IMR-90 (cell line): ENCODE measurements around the gene CLCA1. TPM values are rescaled to one million over a fixed set of nuclear protein-coding genes. Genes with fewer than 3 reads are reported as not detected.

ENCODE experiments used
- ATAC-seq: fragments of 200-7000 bp; cut with Tn5 transposase; 2 replicates; pipeline ENCODE4 v1.9.1; 2020; ENCODE audit warnings: low read depth, mild to moderate bottlenecking, moderate library complexity
- BruUV-seq: library from RNA; stranded (reverse); fragments of 400-500 nt; replicated peaks from 2 replicates; lab custom pipeline; 2021; lab: Mats Ljungman, UMichigan
- CTCF ChIA-PET: fragments of 300-600 bp; formaldehyde crosslinking; extraction: SDS; loops from one replicate; lab custom pipeline; 2021; ENCODE audit warnings: antibody characterized with exemption; lab: Yijun Ruan, JAX
- POLR2A ChIA-PET: fragments of 300-600 bp; sonication (Branson Sonifier 250); formaldehyde crosslinking; loops from one replicate; lab custom pipeline; 2022; ENCODE audit warnings: antibody characterized with exemption; ENCODE audit not compliant: unreplicated experiment; lab: Charles Lee
- DNase-seq: peaks from one replicate; pipeline ENCODE4 v3.0.0; 2013
- H2AFZ ChIP-seq: replicated peaks from 2 replicates; pipeline ENCODE3; 2013; ENCODE audit warnings: low read length, mild to moderate bottlenecking; ENCODE audit not compliant: poor library complexity
- H2AK5ac ChIP-seq: 2 replicates; pipeline ENCODE4 v1.6.1; 2013; ENCODE audit warnings: low read depth, low read length, inconsistent platforms
- H2AK9ac ChIP-seq: replicated peaks from 2 replicates; pipeline ENCODE3; 2013; ENCODE audit warnings: mild to moderate bottlenecking, low read depth, low read length, moderate library complexity; ENCODE audit not compliant: poor library complexity
- H2BK120ac ChIP-seq: 2 replicates; pipeline ENCODE4 v1.6.1; 2013; ENCODE audit warnings: low read depth, low read length, inconsistent platforms
- H2BK15ac ChIP-seq: 3 replicates; pipeline ENCODE4 v1.6.1; 2013; ENCODE audit warnings: low read depth, low read length, inconsistent platforms
- H2BK20ac ChIP-seq: 2 replicates; pipeline ENCODE4 v1.6.1; 2013; ENCODE audit warnings: low read depth, mild to moderate bottlenecking, inconsistent platforms, low read length, moderate library complexity
- H2BK5ac ChIP-seq: 2 replicates; pipeline ENCODE4 v1.6.1; 2013; ENCODE audit warnings: mild to moderate bottlenecking, low read depth, low read length, inconsistent platforms; ENCODE audit not compliant: poor library complexity, severe bottlenecking
- H3K14ac ChIP-seq: replicated peaks from 2 replicates; pipeline ENCODE4 v1.6.1; 2013; ENCODE audit warnings: low read depth, low read length, inconsistent platforms
- H3K18ac ChIP-seq: 2 replicates; pipeline ENCODE4 v1.6.1; 2013; ENCODE audit warnings: low read depth, low read length, control low read depth
- H3K23ac ChIP-seq: 2 replicates; pipeline ENCODE4 v1.6.1; 2013; ENCODE audit warnings: low read depth, low read length, inconsistent platforms
- H3K27ac ChIP-seq: 2 replicates; pipeline ENCODE4 v1.5.1; 2013; ENCODE audit warnings: mild to moderate bottlenecking, control low read depth, low read length; ENCODE audit not compliant: insufficient read depth
- H3K27me3 ChIP-seq: 2 replicates; pipeline ENCODE4 v1.6.1; 2013; ENCODE audit warnings: low read length; ENCODE audit not compliant: control insufficient read depth, insufficient read depth
- H3K36me3 ChIP-seq: 2 replicates; pipeline ENCODE4 v1.6.1; 2013; ENCODE audit warnings: low read length, mixed read lengths; ENCODE audit not compliant: control insufficient read depth, insufficient read depth
- H3K4ac ChIP-seq: 2 replicates; pipeline ENCODE4 v1.6.1; 2013; ENCODE audit warnings: low read depth, low read length, inconsistent platforms
- H3K4me1 ChIP-seq: 2 replicates; pipeline ENCODE4 v1.6.1; 2013; ENCODE audit warnings: low read length, mixed read lengths; ENCODE audit not compliant: control insufficient read depth, insufficient read depth
- H3K4me2 ChIP-seq: 2 replicates; pipeline ENCODE4 v1.6.1; 2013; ENCODE audit warnings: low read depth, mild to moderate bottlenecking, control low read depth, low read length, moderate library complexity
- H3K4me3 ChIP-seq: 2 replicates; pipeline ENCODE4 v1.5.1; 2013; ENCODE audit warnings: low read depth, mild to moderate bottlenecking, control low read depth, low read length, moderate library complexity; ENCODE audit not compliant: insufficient read depth
- H3K56ac ChIP-seq: 2 replicates; pipeline ENCODE4 v1.6.1; 2013; ENCODE audit warnings: low read length, inconsistent platforms; ENCODE audit not compliant: insufficient read depth; ENCODE audit errors: extremely low read depth
- H3K79me1 ChIP-seq, 2 experiments: 2 replicates each; pipeline ENCODE4 v1.6.1; 2013; ENCODE audit warnings: low read length in 2 of 2, inconsistent platforms in 1 of 2, low read depth in 1 of 2
- H3K9ac ChIP-seq: 2 replicates; pipeline ENCODE4 v1.6.1; 2013; ENCODE audit warnings: low read depth, low read length, control low read depth
- H3K9me1 ChIP-seq: 2 replicates; pipeline ENCODE4 v1.6.1; 2013; ENCODE audit warnings: low read length, inconsistent platforms; ENCODE audit not compliant: insufficient read depth
- H3K9me3 ChIP-seq: 2 replicates; pipeline ENCODE4 v1.6.1; 2013; ENCODE audit warnings: low read length; ENCODE audit not compliant: control insufficient read depth, insufficient read depth
- H4K20me1 ChIP-seq: 2 replicates; pipeline ENCODE4 v1.6.1; 2013; ENCODE audit warnings: low read length, inconsistent platforms; ENCODE audit not compliant: insufficient read depth
- H4K5ac ChIP-seq: 2 replicates; pipeline ENCODE4 v1.6.1; 2013; ENCODE audit warnings: mild to moderate bottlenecking, low read depth, low read length, control low read depth
- H4K8ac ChIP-seq, 2 experiments: 2 replicates each; pipeline ENCODE4 v1.6.1; 2013; ENCODE audit warnings: low read depth in 2 of 2, low read length in 2 of 2, control low read depth in 1 of 2, inconsistent platforms in 1 of 2
- H4K91ac ChIP-seq: 2 replicates; pipeline ENCODE4 v1.6.1; 2013; ENCODE audit warnings: low read depth, low read length, inconsistent platforms; ENCODE audit not compliant: insufficient read depth
- MXI1 ChIP-seq: IDR thresholded peaks from 2 replicates; pipeline ENCODE4 v1.6.1; 2012; ENCODE audit warnings: low read depth, mild to moderate bottlenecking, low read length, moderate library complexity, borderline replicate concordance
- NFE2L2 ChIP-seq: fragments of 150-350 bp; IDR thresholded peaks from 2 replicates; pipeline ENCODE4 v1.6.1; 2016; ENCODE audit warnings: low read depth, mild to moderate bottlenecking, low read length
- RAD21 ChIP-seq: IDR thresholded peaks from 2 replicates; pipeline ENCODE4 v1.6.1; 2012; ENCODE audit warnings: low read length, improper control_type of control experiment
- SMC3 ChIP-seq: fragments of 150-350 bp; IDR thresholded peaks from 2 replicates; pipeline ENCODE4 v1.6.1; 2016; ENCODE audit warnings: low read depth, mild to moderate bottlenecking, antibody characterized with exemption, low read length, moderate library complexity
- WGBS, 2 experiments: methylation state at CpG; one replicate each; pipeline versions ENCODE4 v1.1.5 to v1.1.7; 2013; ENCODE audit warnings: missing lambda C conversion rate in 2 of 2; ENCODE audit not compliant: insufficient read length in 1 of 2; ENCODE audit errors: extremely low coverage in 2 of 2; 5-methylcytosine and 5-hydroxymethylcytosine counted together
- dilution Hi-C: fragments of 300-500 bp; cut with HindIII; formaldehyde crosslinking; loops from one replicate; pipeline ENCODE4 v1.14.3; 2018; ENCODE audit warnings: low sequenced_read_pairs; ENCODE audit not compliant: unreplicated experiment
- in situ Hi-C: fragments of 300-500 bp; cut with MboI; formaldehyde crosslinking; loops from 3 replicates; pipeline ENCODE4 v1.14.3; 2019; ENCODE audit warnings: low sequenced_read_pairs, inconsistent platforms, mixed read lengths
- intact Hi-C: fragments of 100-400 bp; cut with micrococcal nuclease; formaldehyde crosslinking; loops from 2 replicates; pipeline ENCODE4 v1.10.0; 2022
- polyA plus RNA-seq, 3 experiments: library from polyadenylated mRNA; depleted of rRNA; stranded (reverse); fragments of >200 nt; gene quantifications; 2 replicates each; pipeline ENCODE4 v1.2.3, GENCODE V29; 2012; ENCODE audit warnings: low replicate concordance in 1 of 3
- total RNA-seq: library from RNA; depleted of rRNA; stranded (reverse); fragments of >200 nt; gene quantifications from 2 replicates; pipeline ENCODE4 v1.2.3, GENCODE V29; 2012
- TF ChIP-seq, protein P1 (sequence below): conservative IDR thresholded peaks from 2 replicates; pipeline ENCODE4 v1.5.1; 2012; ENCODE audit warnings: mild to moderate bottlenecking, low read depth, low read length, improper control_type of control experiment

Gene CLCA1
- total and polyA plus RNA-seq, 2 of the 4 experiments (the other 2 are of a cell fraction) = not detected

DNA sequence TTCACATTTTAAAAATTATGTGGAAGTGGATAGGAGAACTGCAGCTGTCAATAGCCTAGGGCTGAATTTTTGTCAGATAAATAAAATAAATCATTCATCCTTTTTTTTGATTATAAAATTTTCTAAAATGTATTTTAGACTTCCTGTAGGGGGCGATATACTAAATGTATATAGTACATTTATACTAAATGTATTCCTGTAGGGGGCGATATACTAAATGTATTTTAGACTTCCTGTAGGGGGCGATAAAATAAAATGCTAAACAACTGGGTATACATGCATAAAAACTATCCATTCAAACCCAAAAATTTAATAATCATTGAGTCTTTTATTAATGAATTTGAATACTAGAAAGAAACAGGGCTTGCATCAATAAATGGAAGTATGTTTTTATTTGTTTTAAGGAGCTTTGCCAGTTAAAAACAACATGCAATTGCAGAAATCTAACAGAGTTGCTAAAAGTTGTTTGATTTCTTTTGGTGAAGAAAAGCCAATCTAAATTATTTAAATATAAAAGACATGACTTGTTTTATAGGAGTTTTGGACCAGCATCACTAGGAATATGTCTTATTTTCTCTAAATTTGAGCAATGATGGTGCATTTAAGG lies 31.4 kb downstream of the CLCA1 start:
- H4K20me1 ChIP-seq = no peaks in the 10 kb centered on the region
- ChIA-PET POLR2A (no interaction called here), CTCF (interaction anchor here (0.6 to 1.4 kb wide), 6 partner anchors 10 to 106 kb away, joined by 3 read pairs; no protein-coding TSS in a partner anchor)
- no peak overlapping the region for H2AK5ac ChIP-seq
- dilution Hi-C loops (no loop called here), in situ Hi-C loops (loop anchor here (25.0 kb wide), 1 partner anchor 587 kb away; no protein-coding TSS in a partner anchor), intact Hi-C loops (loop anchor here (5.0 to 10.0 kb wide), 2 partner anchors 103 to 465 kb away; partner anchors contain the start of gene ODF2L)
- H3K36me3 ChIP-seq = no peaks in the 10 kb centered on the region
- no peak overlapping the region for H3K23ac ChIP-seq
- TF ChIP-seq MXI1 (no peak), NFE2L2 (no peak), SMC3 (peak; percentile 36; the same call in 1 of the 2 replicates), RAD21 (peak; percentile 24; the same call in 1 of the 2 replicates)
- TF ChIP-seq, protein P1, sequence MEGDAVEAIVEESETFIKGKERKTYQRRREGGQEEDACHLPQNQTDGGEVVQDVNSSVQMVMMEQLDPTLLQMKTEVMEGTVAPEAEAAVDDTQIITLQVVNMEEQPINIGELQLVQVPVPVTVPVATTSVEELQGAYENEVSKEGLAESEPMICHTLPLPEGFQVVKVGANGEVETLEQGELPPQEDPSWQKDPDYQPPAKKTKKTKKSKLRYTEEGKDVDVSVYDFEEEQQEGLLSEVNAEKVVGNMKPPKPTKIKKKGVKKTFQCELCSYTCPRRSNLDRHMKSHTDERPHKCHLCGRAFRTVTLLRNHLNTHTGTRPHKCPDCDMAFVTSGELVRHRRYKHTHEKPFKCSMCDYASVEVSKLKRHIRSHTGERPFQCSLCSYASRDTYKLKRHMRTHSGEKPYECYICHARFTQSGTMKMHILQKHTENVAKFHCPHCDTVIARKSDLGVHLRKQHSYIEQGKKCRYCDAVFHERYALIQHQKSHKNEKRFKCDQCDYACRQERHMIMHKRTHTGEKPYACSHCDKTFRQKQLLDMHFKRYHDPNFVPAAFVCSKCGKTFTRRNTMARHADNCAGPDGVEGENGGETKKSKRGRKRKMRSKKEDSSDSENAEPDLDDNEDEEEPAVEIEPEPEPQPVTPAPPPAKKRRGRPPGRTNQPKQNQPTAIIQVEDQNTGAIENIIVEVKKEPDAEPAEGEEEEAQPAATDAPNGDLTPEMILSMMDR = peak; percentile 100; the same call in 1 of the 2 replicates
- no TSS peak for BruUV-seq
- H3K14ac ChIP-seq = no peak overlapping the region
- DNase-seq (peak; percentile 32), ATAC-seq (no peak)
- no peak overlapping the region for H3K4ac ChIP-seq
- H3K18ac ChIP-seq = no peak overlapping the region
- no peak overlapping the region for H2AFZ ChIP-seq
- H3K27me3 ChIP-seq = peaks cover 10% of the 10 kb centered on the region
- no peak overlapping the region for H4K5ac ChIP-seq
- H3K4me3 ChIP-seq = no peak overlapping the region
- no peak overlapping the region for H2BK5ac ChIP-seq
- H2BK120ac ChIP-seq = no peak overlapping the region
- no peak overlapping the region for H3K27ac ChIP-seq
- no peak overlapping the region for H2BK15ac ChIP-seq
- H3K9me3 ChIP-seq = no peaks in the 10 kb centered on the region
- no CpG with 5 or more reads among the region's 3 CpGs for WGBS, 2 experiments
- H2AK9ac ChIP-seq = no peak overlapping the region
- no peak overlapping the region for H3K4me2 ChIP-seq
- H4K91ac ChIP-seq = no peak overlapping the region
- no peaks in the 10 kb centered on the region for H3K9me1 ChIP-seq
- no peak overlapping the region for H3K9ac ChIP-seq
- H3K56ac ChIP-seq = no peak overlapping the region
- peaks cover 2% of the 10 kb centered on the region for H3K4me1 ChIP-seq
- no peak overlapping the region for H2BK20ac ChIP-seq
- no peak overlapping the region for H4K8ac ChIP-seq
- no peaks in the 10 kb centered on the region for H3K79me1 ChIP-seq
